H1 (cell line): ENCODE results near the gene TSPAN2. TPM values are rescaled to one million over a fixed set of nuclear protein-coding genes. Genes with fewer than 3 reads are reported as not detected.

Experiments
- CTCF ChIA-PET: fragments of 300-600 bp; sonication (Branson Sonifier 250); formaldehyde crosslinking; loops from one replicate; lab custom pipeline; 2021; ENCODE audit not compliant: partially characterized antibody; lab: Charles Lee
- POLR2A ChIA-PET: fragments of 300-600 bp; sonication (Branson Sonifier 250); formaldehyde crosslinking; loops from one replicate; lab custom pipeline; 2021; ENCODE audit warnings: inconsistent platforms; ENCODE audit not compliant: partially characterized antibody; lab: Charles Lee
- DNase-seq, 2 experiments: peaks; one replicate each; pipeline versions ENCODE4 v3.0.0 to v3.0.0-alpha.2; 2010 to 2022; ENCODE audit warnings: low spot score in 2 of 2, low read depth in 1 of 2, mixed read lengths in 1 of 2
- FAIRE-seq: peaks from 2 replicates; lab custom pipeline; 2011; peaks lifted over from hg19 to GRCh38; lab: Jason Lieb, UNC
- H2AFZ ChIP-seq: 2 replicates; pipeline ENCODE4 v1.8.1; 2012; ENCODE audit warnings: low read length, inconsistent platforms
- H2AK5ac ChIP-seq: 2 replicates; pipeline ENCODE4 v1.6.1; 2013; ENCODE audit warnings: low read depth, low read length
- H2BK120ac ChIP-seq: replicated peaks from 2 replicates; pipeline ENCODE3; 2013; ENCODE audit warnings: low read depth, low read length, inconsistent platforms
- H2BK12ac ChIP-seq: 2 replicates; pipeline ENCODE4 v1.6.1; 2013; ENCODE audit warnings: low read depth, low read length
- H2BK15ac ChIP-seq: 2 replicates; pipeline ENCODE4 v1.6.1; 2013; ENCODE audit warnings: low read length
- H2BK20ac ChIP-seq: 2 replicates; pipeline ENCODE4 v1.6.1; 2013; ENCODE audit warnings: low read length
- H2BK5ac ChIP-seq: 2 replicates; pipeline ENCODE4 v1.6.1; 2013; ENCODE audit warnings: low read depth, low read length
- H3K14ac ChIP-seq: 2 replicates; pipeline ENCODE4 v1.6.1; 2013; ENCODE audit warnings: inconsistent platforms; ENCODE audit not compliant: insufficient read length
- H3K18ac ChIP-seq: 2 replicates; pipeline ENCODE4 v1.6.1; 2013; ENCODE audit warnings: low read length; ENCODE audit errors: extremely low read depth
- H3K23ac ChIP-seq: 2 replicates; pipeline ENCODE4 v1.6.1; 2013; ENCODE audit warnings: inconsistent platforms; ENCODE audit not compliant: insufficient read length
- H3K23me2 ChIP-seq: 2 replicates; pipeline ENCODE4 v1.6.1; 2013; ENCODE audit warnings: low read depth, low read length
- H3K27ac ChIP-seq: 2 replicates; pipeline ENCODE4 v1.6.1; 2011; ENCODE audit warnings: low read depth, low read length, inconsistent platforms
- H3K27me3 ChIP-seq, 4 experiments: replicated peaks in 1 of 4; 1 replicate in 1 of 4; 2 replicates in 3 of 4; pipeline versions ENCODE4 v1.6.1 to v1.8.1; 2011 to 2013; ENCODE audit warnings: low read length in 3 of 4, mild to moderate bottlenecking in 3 of 4, inconsistent platforms in 2 of 4, mixed read lengths in 2 of 4, moderate library complexity in 1 of 4; ENCODE audit not compliant: control insufficient read depth in 3 of 4, insufficient read depth in 3 of 4; ENCODE audit errors: extremely low read depth in 1 of 4
- H3K36me3 ChIP-seq, 4 experiments: 2 replicates each; pipeline versions ENCODE4 v1.6.1 to v1.8.1; 2011 to 2013; ENCODE audit warnings: mild to moderate bottlenecking in 4 of 4, low read length in 3 of 4, moderate library complexity in 2 of 4, control low read depth in 1 of 4, inconsistent platforms in 1 of 4; ENCODE audit not compliant: insufficient read depth in 4 of 4, control insufficient read depth in 2 of 4
- H3K4ac ChIP-seq: replicated peaks from 2 replicates; pipeline ENCODE3; 2013; ENCODE audit warnings: low read length, low read depth, mixed read lengths, inconsistent platforms; ENCODE audit not compliant: insufficient read length
- H3K4me1 ChIP-seq, 4 experiments: replicated peaks in 1 of 4; 1 replicate in 1 of 4; 2 replicates in 3 of 4; pipeline versions ENCODE4 v1.6.1 to v1.8.1; 2011 to 2013; ENCODE audit warnings: low read length in 3 of 4, inconsistent platforms in 2 of 4, mixed read lengths in 1 of 4; ENCODE audit not compliant: insufficient read depth in 4 of 4, control insufficient read depth in 3 of 4
- H3K4me2 ChIP-seq, 2 experiments: 2 replicates each; pipeline versions ENCODE4 v1.6.1 to v1.8.1; 2011 to 2013; ENCODE audit warnings: low read depth in 2 of 2, low read length in 2 of 2, control low read depth in 1 of 2, inconsistent platforms in 1 of 2, mild to moderate bottlenecking in 1 of 2; ENCODE audit not compliant: insufficient read depth in 1 of 2
- H3K4me3 ChIP-seq, 4 experiments: fragments of 200-600, 300-600 bp in 1 of 4; sonication (generic), shearing (Covaris generic), sonication (Bioruptor Twin) in 1 of 4; 2 replicates each; pipeline versions ENCODE4 v1.5.1 to v1.8.1; 2011 to 2016; ENCODE audit warnings: low read length in 4 of 4, low read depth in 3 of 4, control low read depth in 2 of 4, inconsistent platforms in 2 of 4, mild to moderate bottlenecking in 2 of 4, mixed read lengths in 1 of 4, moderate library complexity in 1 of 4; ENCODE audit not compliant: insufficient read depth in 2 of 4; ENCODE audit errors: extremely low read depth in 1 of 4
- H3K56ac ChIP-seq: replicated peaks from 2 replicates; pipeline ENCODE3; 2013; ENCODE audit warnings: low read depth, mild to moderate bottlenecking, mixed read lengths, low read length, inconsistent platforms; ENCODE audit not compliant: insufficient read length
- H3K79me1 ChIP-seq: 2 replicates; pipeline ENCODE4 v1.6.1; 2013; ENCODE audit warnings: low read depth, low read length, control low read depth
- H3K79me2 ChIP-seq, 2 experiments: 2 replicates each; pipeline versions ENCODE4 v1.6.1 to v1.8.1; 2012 to 2013; ENCODE audit warnings: low read length in 2 of 2, mild to moderate bottlenecking in 2 of 2, inconsistent platforms in 1 of 2; ENCODE audit not compliant: insufficient read depth in 2 of 2, control insufficient read depth in 1 of 2
- H3K9ac ChIP-seq, 4 experiments: replicated peaks in 1 of 4; 1 replicate in 1 of 4; 2 replicates in 3 of 4; pipeline versions ENCODE4 v1.6.1 to v1.8.1; 2011 to 2013; ENCODE audit warnings: low read depth in 3 of 4, low read length in 3 of 4, control low read depth in 2 of 4, mild to moderate bottlenecking in 2 of 4, moderate library complexity in 2 of 4, inconsistent platforms in 1 of 4; ENCODE audit errors: extremely low read depth in 1 of 4
- H3K9me3 ChIP-seq, 2 experiments: 2 replicates each; pipeline versions ENCODE4 v1.6.1 to v1.8.1; 2012 to 2013; ENCODE audit warnings: mild to moderate bottlenecking in 2 of 2, moderate library complexity in 2 of 2, control low read depth in 1 of 2, inconsistent platforms in 1 of 2, low read depth in 1 of 2, low read length in 1 of 2, mixed read lengths in 1 of 2; ENCODE audit not compliant: insufficient read depth in 2 of 2
- H4K20me1 ChIP-seq, 2 experiments: replicated peaks in 1 of 2; 2 replicates each; pipeline versions ENCODE3 to v1.8.1; 2011 to 2013; ENCODE audit warnings: inconsistent platforms in 2 of 2, low read length in 2 of 2, mild to moderate bottlenecking in 1 of 2; ENCODE audit not compliant: insufficient read depth in 2 of 2, control insufficient read depth in 1 of 2
- H4K5ac ChIP-seq: 2 replicates; pipeline ENCODE4 v1.6.1; 2013; ENCODE audit warnings: low read length, low read depth, mixed read lengths, inconsistent platforms; ENCODE audit not compliant: insufficient read length
- H4K8ac ChIP-seq: 2 replicates; pipeline ENCODE4 v1.8.0; 2013; ENCODE audit warnings: mild to moderate bottlenecking, moderate library complexity, low read length, inconsistent platforms; ENCODE audit not compliant: insufficient read depth; ENCODE audit errors: extremely low read depth
- H4K91ac ChIP-seq: replicated peaks from 2 replicates; pipeline ENCODE3; 2013; ENCODE audit warnings: low read length, mixed read lengths, inconsistent platforms; ENCODE audit not compliant: insufficient read length
- TCF12 ChIP-seq: IDR thresholded peaks from 2 replicates; pipeline ENCODE4 v1.6.1; 2011; ENCODE audit warnings: low read depth, mild to moderate bottlenecking, low read length
- WGBS, 2 experiments: shearing (Covaris generic) in 1 of 2; methylation state at CpG; one replicate each; pipeline versions ENCODE4 v1.1.6 to v1.1.7; 2013 to 2015; ENCODE audit warnings: low lambda C conversion rate in 2 of 2, mixed read lengths in 2 of 2, inconsistent platforms in 1 of 2, low coverage in 1 of 2, missing lambda C conversion rate in 1 of 2; ENCODE audit not compliant: insufficient replicate concordance in 2 of 2, insufficient coverage in 1 of 2, insufficient read length in 1 of 2; ENCODE audit errors: extremely low coverage in 1 of 2, missing lambda C conversion rate in 1 of 2; 5-methylcytosine and 5-hydroxymethylcytosine counted together
- polyA plus RNA-seq, 7 experiments: library from polyadenylated mRNA; depleted of rRNA in 3 of 7; stranded (reverse) in 5 of 7; unstranded in 2 of 7; fragments of >200 nt in 5 of 7; fragments of 200-250 nt in 2 of 7; gene quantifications; 1 replicate in 5 of 7; 2 replicates in 1 of 7; 4 replicates in 1 of 7; pipeline versions ENCODE4 v1.2.1 to v1.2.3, GENCODE V29; 2011 to 2013; ENCODE audit warnings: missing spikeins in 2 of 7, mixed read lengths in 2 of 7
- total RNA-seq: library from RNA; stranded (reverse); fragmentation: NEBNext Ultra II Directional; extraction: Animal tissue kit (Norgen Biotek cat#: 25700); gene quantifications from 2 replicates; pipeline ENCODE4 v1.2.1, GENCODE V29; 2021

The TSPAN2 gene
- total and polyA plus RNA-seq, 2 of the 8 experiments (the other 6 are each of a cell fraction or from before 2014, with no cell fraction given) = 7.4 to 14.2 TPM

- Histone ChIP-seq H3K4me2 (peak overlapping the region in 1 of 2 experiments; percentile 95; a peak in 1 of 4 replicates), H3K27me3 (no peaks in the 10 kb centered on the region; a peak in 2 of 7 replicates), H3K9me3 (no peaks in the 10 kb centered on the region), H2BK20ac (no peak overlapping the region), H3K56ac (no peak overlapping the region), H2AFZ (no peak overlapping the region), H3K79me1 (peaks cover 3% of the 10 kb centered on the region), H2BK12ac (no peak overlapping the region), H4K91ac (no peak overlapping the region), H4K20me1 (no peaks in the 10 kb centered on the region), H4K5ac (no peak overlapping the region), H3K27ac (no peak overlapping the region), H3K36me3 (no peaks in the 10 kb centered on the region), H3K79me2 (no peaks in the 10 kb centered on the region), H3K23ac (no peak overlapping the region), H3K14ac (no peak overlapping the region), H2AK5ac (no peak overlapping the region), H3K4me1 (peaks cover 4 to 7% (median 4%) of the 10 kb centered on the region in 4 experiments; a peak in 5 of 7 replicates), H3K18ac (no peak overlapping the region), H2BK120ac (no peak overlapping the region), H4K8ac (no peak overlapping the region), H3K4me3 (no peak overlapping the region), H3K9ac (no peak overlapping the region), H2BK15ac (no peak overlapping the region), H2BK5ac (no peak overlapping the region), H3K23me2 (peaks cover 8% of the 10 kb centered on the region; the same call in 1 of the 2 replicates), H3K4ac (no peak overlapping the region)
- WGBS, 2 experiments = 93% methylated on average over 4 of the region's 4 CpGs; no CpG with 5 or more reads in 1 of the 2 experiments
- no peak for TF ChIP-seq TCF12
- POLR2A ChIA-PET = interaction anchor here (1.6 to 5.0 kb wide), 2 partner anchors 9 to 11 kb away, joined by 4 to 29 read pairs; no protein-coding TSS in a partner anchor
- CTCF ChIA-PET = interaction anchor here (0.6 to 5.1 kb wide), 5 partner anchors 12 to 49 kb away, joined by 3 to 23 read pairs (median 7); no protein-coding TSS in a partner anchor
- DNase-seq (no peak), FAIRE-seq (no peak)
Observed at GRCh38 chr1:115090956-115091355, 1.7 kb upstream of the TSPAN2 start.
